K562 (cell line): ENCODE data around the gene ZNF584. TPM values are rescaled to one million over a fixed set of nuclear protein-coding genes. Genes with fewer than 3 reads are reported as not detected.

ENCODE experiments used
- KAT8 ChIP-seq: fragments of 450-650 bp; IDR thresholded peaks from 2 replicates; pipeline ENCODE4 v1.6.1; 2016; ENCODE audit warnings: low read depth, mild to moderate bottlenecking
- NR1H2 ChIP-seq: sonication (generic); formaldehyde crosslinking; IDR thresholded peaks from 2 replicates; pipeline ENCODE4 v1.4.0; 2020; ENCODE audit warnings: mild to moderate bottlenecking, missing genetic modification reagents
- POLR2AphosphoS5 ChIP-seq: IDR thresholded peaks from 2 replicates; pipeline ENCODE4 v1.6.1; 2011; ENCODE audit warnings: mild to moderate bottlenecking, low read depth, low read length, moderate library complexity; ENCODE audit not compliant: control insufficient read depth, insufficient read depth
- POU5F1 ChIP-seq: fragments of 150-350 bp; IDR thresholded peaks from 2 replicates; pipeline ENCODE4 v1.6.1; 2014; ENCODE audit warnings: borderline replicate concordance, low read length, low read depth, mild to moderate bottlenecking; ENCODE audit not compliant: partially characterized antibody
- SIRT6 ChIP-seq: IDR thresholded peaks from one replicate; pipeline ENCODE4 v1.6.1; 2012; ENCODE audit warnings: low read depth, mild to moderate bottlenecking, control low read depth, inconsistent platforms, low read length, moderate library complexity
- SIX5 ChIP-seq, 2 experiments: IDR thresholded peaks; 2 replicates each; pipeline ENCODE4 v1.6.1; 2011; ENCODE audit warnings: low read length in 2 of 2, borderline replicate concordance in 1 of 2, low read depth in 1 of 2, mild to moderate bottlenecking in 1 of 2, moderate library complexity in 1 of 2; ENCODE audit not compliant: insufficient read depth in 1 of 2
- SMARCA4 ChIP-seq: fragments of 450-650 bp; IDR thresholded peaks from 2 replicates; pipeline ENCODE4 v1.6.1; 2016
- TAL1 ChIP-seq: fragments of 450-650 bp; IDR thresholded peaks from 2 replicates; pipeline ENCODE4 v1.6.1; 2016; ENCODE audit warnings: mild to moderate bottlenecking
- ZNF143 ChIP-seq: sonication (generic); formaldehyde crosslinking; IDR thresholded peaks from 2 replicates; pipeline ENCODE4 v1.9.0; 2022; ENCODE audit warnings: mild to moderate bottlenecking, missing genetic modification reagents
- ZNF644 ChIP-seq: fragments of 200-800 bp; sonication (Bioruptor generic); IDR thresholded peaks from 2 replicates; pipeline ENCODE4 v1.6.1; 2016; ENCODE audit warnings: low read depth, missing genetic modification characterization, missing compliant biosample characterization
- polyA plus RNA-seq, 8 experiments: library from polyadenylated mRNA; depleted of rRNA in 4 of 8; stranded (reverse) in 5 of 8; unstranded in 3 of 8; fragments of >200 nt; fragmentation: Nextera tagmentation in 2 of 8; fragmentation: Illumina TruSeq in 1 of 8; extraction: Ambion mirVana in 2 of 8; extraction: Trizol in 1 of 8; gene quantifications; 2 replicates each; pipeline versions ENCODE4 v1.2.1 to v1.2.3, GENCODE V29; 2011 to 2014; ENCODE audit warnings: inconsistent platforms in 1 of 8, missing spikeins in 1 of 8
- total RNA-seq, 7 experiments: library from RNA; depleted of rRNA in 6 of 7; stranded (reverse); fragments of >200 nt in 6 of 7; fragmentation: Illumina TruSeq in 2 of 7; extraction: Trizol in 2 of 7; gene quantifications; 2 replicates each; pipeline versions ENCODE4 v1.2.1 to v1.2.3, GENCODE V29; 2011 to 2021; ENCODE audit warnings: low replicate concordance in 1 of 7
- TF ChIP-seq, protein P1 (sequence below), 3 experiments: fragments of 200-800 bp in 1 of 3; fragments of 250-450 bp in 1 of 3; fragments of 450-650 bp in 1 of 3; sonication (Bioruptor Pico) in 1 of 3; sonication (Bioruptor generic) in 1 of 3; formaldehyde crosslinking in 1 of 3; IDR thresholded peaks; 2 replicates each; pipeline versions ENCODE4 v1.6.1 to v1.8.0; 2016 to 2022; ENCODE audit warnings: mild to moderate bottlenecking in 2 of 3, missing genetic modification characterization in 2 of 3, missing compliant biosample characterization in 1 of 3, moderate library complexity in 1 of 3
- TF ChIP-seq, protein P2 (sequence below): fragments of 450-650 bp; IDR thresholded peaks from 2 replicates; pipeline ENCODE4 v1.6.1; 2016; ENCODE audit warnings: antibody characterized with exemption
- TF ChIP-seq, protein P3 (sequence below): sonication (generic); formaldehyde crosslinking; IDR thresholded peaks from 2 replicates; pipeline ENCODE4 v1.8.1; 2023; ENCODE audit warnings: mild to moderate bottlenecking, missing genetic modification reagents
- TF ChIP-seq, protein P4 (sequence below): sonication (generic); formaldehyde crosslinking; IDR thresholded peaks from 2 replicates; pipeline ENCODE4 v1.8.0; 2022; ENCODE audit warnings: mild to moderate bottlenecking, low read depth, missing genetic modification reagents
- TF ChIP-seq, protein P5 (sequence below): sonication (generic); formaldehyde crosslinking; IDR thresholded peaks from 2 replicates; pipeline ENCODE4 v1.4.0; 2020; ENCODE audit warnings: mild to moderate bottlenecking, missing genetic modification reagents

Gene ZNF584
- total and polyA plus RNA-seq, 9 of the 15 experiments (the other 6 are each of a cell fraction or from before 2014, with no cell fraction given): 5.8 to 43.4 (median 24.6) TPM

DNA sequence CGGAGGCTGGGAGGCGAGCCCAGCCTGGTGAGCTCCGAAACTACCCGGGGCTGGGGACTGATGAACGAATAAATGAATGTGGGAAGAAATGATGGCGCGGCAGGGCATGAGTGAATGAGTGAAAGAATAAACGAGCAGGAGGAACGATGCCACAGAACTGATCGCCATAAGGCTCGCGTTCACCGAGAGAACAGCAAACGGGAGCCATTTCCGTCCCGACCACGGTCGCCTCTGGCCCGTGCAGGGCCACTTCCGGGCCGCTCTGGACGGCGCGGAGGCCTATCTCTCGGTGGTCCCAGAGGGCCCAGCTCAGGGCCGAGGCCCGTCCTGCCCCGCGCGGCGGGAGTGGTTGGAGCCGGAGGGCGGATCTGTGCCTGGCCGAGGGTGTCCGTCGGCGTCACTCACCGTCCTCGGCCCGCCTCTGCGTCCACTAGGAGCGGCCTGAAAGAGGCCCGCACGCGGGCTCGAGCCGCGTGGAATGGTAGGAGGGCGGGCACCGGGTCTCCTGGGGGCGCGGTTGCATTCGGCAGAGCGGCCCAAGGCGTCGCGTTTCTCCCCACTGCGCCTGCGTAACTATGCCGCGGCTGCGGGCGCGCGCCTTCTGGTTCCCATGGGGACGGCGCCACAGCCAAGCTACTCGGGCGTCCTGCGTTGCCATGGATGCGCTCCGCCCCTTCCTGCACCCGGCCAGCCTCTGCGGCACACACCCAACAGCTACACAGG is 46.0 kb upstream of the ZNF584 start, which contains the start of gene ZNF497 (continued):
- TF ChIP-seq, protein P1, sequence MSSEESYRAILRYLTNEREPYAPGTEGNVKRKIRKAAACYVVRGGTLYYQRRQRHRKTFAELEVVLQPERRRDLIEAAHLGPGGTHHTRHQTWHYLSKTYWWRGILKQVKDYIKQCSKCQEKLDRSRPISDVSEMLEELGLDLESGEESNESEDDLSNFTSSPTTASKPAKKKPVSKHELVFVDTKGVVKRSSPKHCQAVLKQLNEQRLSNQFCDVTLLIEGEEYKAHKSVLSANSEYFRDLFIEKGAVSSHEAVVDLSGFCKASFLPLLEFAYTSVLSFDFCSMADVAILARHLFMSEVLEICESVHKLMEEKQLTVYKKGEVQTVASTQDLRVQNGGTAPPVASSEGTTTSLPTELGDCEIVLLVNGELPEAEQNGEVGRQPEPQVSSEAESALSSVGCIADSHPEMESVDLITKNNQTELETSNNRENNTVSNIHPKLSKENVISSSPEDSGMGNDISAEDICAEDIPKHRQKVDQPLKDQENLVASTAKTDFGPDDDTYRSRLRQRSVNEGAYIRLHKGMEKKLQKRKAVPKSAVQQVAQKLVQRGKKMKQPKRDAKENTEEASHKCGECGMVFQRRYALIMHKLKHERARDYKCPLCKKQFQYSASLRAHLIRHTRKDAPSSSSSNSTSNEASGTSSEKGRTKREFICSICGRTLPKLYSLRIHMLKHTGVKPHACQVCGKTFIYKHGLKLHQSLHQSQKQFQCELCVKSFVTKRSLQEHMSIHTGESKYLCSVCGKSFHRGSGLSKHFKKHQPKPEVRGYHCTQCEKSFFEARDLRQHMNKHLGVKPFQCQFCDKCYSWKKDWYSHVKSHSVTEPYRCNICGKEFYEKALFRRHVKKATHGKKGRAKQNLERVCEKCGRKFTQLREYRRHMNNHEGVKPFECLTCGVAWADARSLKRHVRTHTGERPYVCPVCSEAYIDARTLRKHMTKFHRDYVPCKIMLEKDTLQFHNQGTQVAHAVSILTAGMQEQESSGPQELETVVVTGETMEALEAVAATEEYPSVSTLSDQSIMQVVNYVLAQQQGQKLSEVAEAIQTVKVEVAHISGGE (CRISPR knock-in tag; IDR thresholded peaks at IDR 0.05): peak; percentile 67 to 97 (median 70); a peak in 5 of 6 replicates
- TF ChIP-seq, protein P2, sequence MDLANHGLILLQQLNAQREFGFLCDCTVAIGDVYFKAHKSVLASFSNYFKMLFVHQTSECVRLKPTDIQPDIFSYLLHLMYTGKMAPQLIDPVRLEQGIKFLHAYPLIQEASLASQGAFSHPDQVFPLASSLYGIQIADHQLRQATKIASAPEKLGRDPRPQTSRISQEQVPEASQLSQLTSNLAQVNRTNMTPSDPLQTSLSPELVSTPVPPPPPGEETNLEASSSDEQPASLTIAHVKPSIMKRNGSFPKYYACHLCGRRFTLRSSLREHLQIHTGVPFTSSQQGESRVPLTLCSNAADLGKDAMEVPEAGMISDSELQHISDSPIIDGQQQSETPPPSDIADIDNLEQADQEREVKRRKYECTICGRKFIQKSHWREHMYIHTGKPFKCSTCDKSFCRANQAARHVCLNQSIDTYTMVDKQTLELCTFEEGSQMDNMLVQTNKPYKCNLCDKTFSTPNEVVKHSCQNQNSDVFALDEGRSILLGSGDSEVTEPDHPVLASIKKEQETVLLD: peak; percentile 90
- TF ChIP-seq ZNF143 (CRISPR knock-in tag) (peak; percentile 66), SIRT6 (no peak), TAL1 (peak; percentile 25; the same call in 1 of the 2 replicates), SIX5 (IDR thresholded peaks at IDR 0.05; ENCODE audit: borderline replicate concordance in 1 of 2, insufficient read depth in 1 of 2, low read depth in 1 of 2, low read length in 2 of 2) (peak in 1 of 2 experiments; percentile 45; a peak in 2 of 4 replicates), NR1H2 (CRISPR knock-in tag) (peak; percentile 52; the same call in 1 of the 2 replicates), POU5F1 (peak; percentile 27), KAT8 (peak; percentile 28; the same call in 1 of the 2 replicates), POLR2AphosphoS5 (peak; percentile 83), ZNF644 (no peak), SMARCA4 (no peak)
- TF ChIP-seq, protein P3, sequence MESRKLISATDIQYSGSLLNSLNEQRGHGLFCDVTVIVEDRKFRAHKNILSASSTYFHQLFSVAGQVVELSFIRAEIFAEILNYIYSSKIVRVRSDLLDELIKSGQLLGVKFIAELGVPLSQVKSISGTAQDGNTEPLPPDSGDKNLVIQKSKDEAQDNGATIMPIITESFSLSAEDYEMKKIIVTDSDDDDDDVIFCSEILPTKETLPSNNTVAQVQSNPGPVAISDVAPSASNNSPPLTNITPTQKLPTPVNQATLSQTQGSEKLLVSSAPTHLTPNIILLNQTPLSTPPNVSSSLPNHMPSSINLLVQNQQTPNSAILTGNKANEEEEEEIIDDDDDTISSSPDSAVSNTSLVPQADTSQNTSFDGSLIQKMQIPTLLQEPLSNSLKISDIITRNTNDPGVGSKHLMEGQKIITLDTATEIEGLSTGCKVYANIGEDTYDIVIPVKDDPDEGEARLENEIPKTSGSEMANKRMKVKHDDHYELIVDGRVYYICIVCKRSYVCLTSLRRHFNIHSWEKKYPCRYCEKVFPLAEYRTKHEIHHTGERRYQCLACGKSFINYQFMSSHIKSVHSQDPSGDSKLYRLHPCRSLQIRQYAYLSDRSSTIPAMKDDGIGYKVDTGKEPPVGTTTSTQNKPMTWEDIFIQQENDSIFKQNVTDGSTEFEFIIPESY (CRISPR knock-in tag): 0 out of 2 replicates have a peak, but pooled peaks have one; percentile 12
- TF ChIP-seq, protein P4, sequence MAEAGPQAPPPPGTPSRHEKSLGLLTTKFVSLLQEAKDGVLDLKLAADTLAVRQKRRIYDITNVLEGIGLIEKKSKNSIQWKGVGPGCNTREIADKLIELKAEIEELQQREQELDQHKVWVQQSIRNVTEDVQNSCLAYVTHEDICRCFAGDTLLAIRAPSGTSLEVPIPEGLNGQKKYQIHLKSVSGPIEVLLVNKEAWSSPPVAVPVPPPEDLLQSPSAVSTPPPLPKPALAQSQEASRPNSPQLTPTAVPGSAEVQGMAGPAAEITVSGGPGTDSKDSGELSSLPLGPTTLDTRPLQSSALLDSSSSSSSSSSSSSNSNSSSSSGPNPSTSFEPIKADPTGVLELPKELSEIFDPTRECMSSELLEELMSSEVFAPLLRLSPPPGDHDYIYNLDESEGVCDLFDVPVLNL (CRISPR knock-in tag): peak; percentile 34; the same call in 1 of the 2 replicates
- TF ChIP-seq, protein P5, sequence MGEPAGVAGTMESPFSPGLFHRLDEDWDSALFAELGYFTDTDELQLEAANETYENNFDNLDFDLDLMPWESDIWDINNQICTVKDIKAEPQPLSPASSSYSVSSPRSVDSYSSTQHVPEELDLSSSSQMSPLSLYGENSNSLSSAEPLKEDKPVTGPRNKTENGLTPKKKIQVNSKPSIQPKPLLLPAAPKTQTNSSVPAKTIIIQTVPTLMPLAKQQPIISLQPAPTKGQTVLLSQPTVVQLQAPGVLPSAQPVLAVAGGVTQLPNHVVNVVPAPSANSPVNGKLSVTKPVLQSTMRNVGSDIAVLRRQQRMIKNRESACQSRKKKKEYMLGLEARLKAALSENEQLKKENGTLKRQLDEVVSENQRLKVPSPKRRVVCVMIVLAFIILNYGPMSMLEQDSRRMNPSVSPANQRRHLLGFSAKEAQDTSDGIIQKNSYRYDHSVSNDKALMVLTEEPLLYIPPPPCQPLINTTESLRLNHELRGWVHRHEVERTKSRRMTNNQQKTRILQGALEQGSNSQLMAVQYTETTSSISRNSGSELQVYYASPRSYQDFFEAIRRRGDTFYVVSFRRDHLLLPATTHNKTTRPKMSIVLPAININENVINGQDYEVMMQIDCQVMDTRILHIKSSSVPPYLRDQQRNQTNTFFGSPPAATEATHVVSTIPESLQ (CRISPR knock-in tag): peak; percentile 12; the same call in 1 of the 2 replicates
